Urinary bladder (tissue), 4 donors: ENCODE data around the gene TRERF1. TPM values are rescaled to one million over a fixed set of nuclear protein-coding genes. Genes with fewer than 3 reads are reported as not detected.

Experiments
- DNase-seq: peaks from one replicate; pipeline ENCODE4 v3.0.0-alpha.2; 2015; ENCODE audit errors: extremely low spot score
- H3K27ac ChIP-seq: one replicate; pipeline ENCODE4 v1.5.1; 2013; ENCODE audit warnings: low read depth, mild to moderate bottlenecking, moderate library complexity
- H3K36me3 ChIP-seq: one replicate; pipeline ENCODE4 v1.6.1; 2013; ENCODE audit warnings: mild to moderate bottlenecking, moderate library complexity; ENCODE audit not compliant: insufficient read depth
- H3K4me1 ChIP-seq: one replicate; pipeline ENCODE4 v1.6.1; 2013; ENCODE audit warnings: mild to moderate bottlenecking, moderate library complexity; ENCODE audit not compliant: insufficient read depth
- H3K4me3 ChIP-seq: one replicate; pipeline ENCODE4 v1.5.1; 2013; ENCODE audit warnings: low read depth, low read length
- WGBS: extraction: QIAGEN DNeasy Blood & Tissue Kit; methylation state at CpG from one replicate; pipeline ENCODE4 v1.1.7; 2013; 5-methylcytosine and 5-hydroxymethylcytosine counted together
- polyA plus RNA-seq: library from polyadenylated mRNA; stranded (reverse); fragments of 200-250 nt; gene quantifications from one replicate; pipeline ENCODE4 v1.2.3, GENCODE V29; 2013
- total RNA-seq: library from RNA; depleted of rRNA; stranded (reverse); fragments of >200 nt; gene quantifications from one replicate; pipeline ENCODE4 v1.2.3, GENCODE V29; 2014
- donor health status: healthy with polysubstance abuse.
- donor health status: healthy.

Gene TRERF1
- total and polyA plus RNA-seq, 2 donors = 7.9 to 12.1 TPM

GRCh38 chr6:42390228-42390934 is 61.3 kb downstream of the TRERF1 start:
- 79% methylated on average over 17 of the region's 17 CpGs for WGBS

GRCh38 chr6:42389736-42390135 is 62.0 kb downstream of the TRERF1 start:
- H3K27ac ChIP-seq = peak overlapping the region; percentile 65
- no peaks in the 10 kb centered on the region for H3K4me1 ChIP-seq
- WGBS = 88% methylated on average over 6 of the region's 6 CpGs
- DNase-seq = no peak
- no peaks in the 10 kb centered on the region for H3K36me3 ChIP-seq
- no peak overlapping the region for H3K4me3 ChIP-seq

More at GRCh38 chr6:42390228-42390934, 61.3 kb downstream of the TRERF1 start:
- DNase-seq = no peak
- no peaks in the 10 kb centered on the region for H3K36me3 ChIP-seq
- no peak overlapping the region for H3K4me3 ChIP-seq
- H3K4me1 ChIP-seq = no peaks in the 10 kb centered on the region
- peak overlapping the region; percentile 17 for H3K27ac ChIP-seq

- Histone ChIP-seq H3K27ac (no peak overlapping the region), H3K4me1 (no peaks in the 10 kb centered on the region), H3K4me3 (no peak overlapping the region), H3K36me3 (no peaks in the 10 kb centered on the region)
- 90% methylated on average over 4 of the region's 4 CpGs for WGBS
- DNase-seq = no peak
These were observed 63.7 kb downstream of the TRERF1 start for GRCh38 chr6:42388046-42388445.

GRCh38 chr6:42387336-42387735 is 64.4 kb downstream of the TRERF1 start:
- WGBS = 83% methylated on average over 4 of the region's 4 CpGs

GRCh38 chr6:42385339-42385738 is 66.4 kb downstream of the TRERF1 start:
- Histone ChIP-seq H3K27ac (no peak overlapping the region), H3K4me1 (no peaks in the 10 kb centered on the region), H3K36me3 (peaks cover 3% of the 10 kb centered on the region), H3K4me3 (no peak overlapping the region)
- 94% methylated on average over 5 of the region's 5 CpGs for WGBS
- no peak for DNase-seq

More at GRCh38 chr6:42387336-42387735, 64.4 kb downstream of the TRERF1 start:
- Histone ChIP-seq H3K36me3 (no peaks in the 10 kb centered on the region), H3K4me1 (no peaks in the 10 kb centered on the region), H3K4me3 (no peak overlapping the region), H3K27ac (no peak overlapping the region)
- no peak for DNase-seq

GRCh38 chr6:42383421-42384205 is 68.1 kb downstream of the TRERF1 start:
- DNase-seq = no peak
- WGBS = 84% methylated on average over 6 of the region's 6 CpGs
- peaks cover 3% of the 10 kb centered on the region for H3K36me3 ChIP-seq
- no peaks in the 10 kb centered on the region for H3K4me1 ChIP-seq
- no peak overlapping the region for H3K4me3 ChIP-seq
- H3K27ac ChIP-seq = no peak overlapping the region

GRCh38 chr6:42381850-42382249 is 69.9 kb downstream of the TRERF1 start:
- DNase-seq = no peak
- Histone ChIP-seq H3K36me3 (peaks cover 3% of the 10 kb centered on the region), H3K4me1 (no peaks in the 10 kb centered on the region), H3K4me3 (no peak overlapping the region), H3K27ac (no peak overlapping the region)
- 99% methylated on average over 3 of the region's 3 CpGs for WGBS

GRCh38 chr6:42380228-42380979 is 71.3 kb downstream of the TRERF1 start:
- DNase-seq = no peak
- peaks cover 3% of the 10 kb centered on the region for H3K36me3 ChIP-seq
- WGBS = 68% methylated on average over 4 of the region's 4 CpGs
- no peaks in the 10 kb centered on the region for H3K4me1 ChIP-seq
- H3K27ac ChIP-seq = no peak overlapping the region
- no peak overlapping the region for H3K4me3 ChIP-seq

- DNase-seq = no peak
- Histone ChIP-seq H3K27ac (no peak overlapping the region), H3K4me3 (no peak overlapping the region), H3K4me1 (no peaks in the 10 kb centered on the region), H3K36me3 (peaks cover 3% of the 10 kb centered on the region)
- 81% methylated on average over 3 of the region's 3 CpGs for WGBS
These were observed 73.2 kb downstream of the TRERF1 start for GRCh38 chr6:42378536-42378935.

GRCh38 chr6:42378125-42378524 is 73.6 kb downstream of the TRERF1 start:
- peaks cover 3% of the 10 kb centered on the region for H3K36me3 ChIP-seq
- WGBS = 81% methylated on average over 5 of the region's 5 CpGs
- H3K4me1 ChIP-seq = no peaks in the 10 kb centered on the region
- no peak overlapping the region for H3K4me3 ChIP-seq
- DNase-seq = no peak
- no peak overlapping the region for H3K27ac ChIP-seq

- WGBS = 91% methylated on average over 10 of the region's 10 CpGs
- no peaks in the 10 kb centered on the region for H3K4me1 ChIP-seq
- no peak overlapping the region for H3K4me3 ChIP-seq
- no peak for DNase-seq
- H3K27ac ChIP-seq = no peak overlapping the region
- H3K36me3 ChIP-seq = no peaks in the 10 kb centered on the region
These were observed 76.6 kb downstream of the TRERF1 start for GRCh38 chr6:42375007-42375635.

- WGBS = 79% methylated on average over 8 of the region's 8 CpGs
- H3K4me3 ChIP-seq = no peak overlapping the region
- no peaks in the 10 kb centered on the region for H3K36me3 ChIP-seq
- no peak for DNase-seq
- H3K4me1 ChIP-seq = no peaks in the 10 kb centered on the region
- H3K27ac ChIP-seq = no peak overlapping the region
These were observed 77.6 kb downstream of the TRERF1 start for GRCh38 chr6:42374018-42374669.

- Histone ChIP-seq H3K4me1 (no peaks in the 10 kb centered on the region), H3K36me3 (no peaks in the 10 kb centered on the region), H3K4me3 (no peak overlapping the region), H3K27ac (no peak overlapping the region)
- WGBS = 71% methylated on average over 4 of the region's 4 CpGs
- no peak for DNase-seq
These were observed 79.0 kb downstream of the TRERF1 start for GRCh38 chr6:42372699-42373098.
